COLO668 (cell line): ENCODE measurements around the gene NOX5.
"Not testable (repeated sequence)": the region's sequence is repeated elsewhere in the genome, so short reads cannot be mapped to it uniquely, and the experiment has no call there.

Experiments
- DNase-seq: peaks from one replicate; lab custom pipeline; 2025; ENCODE audit not compliant: unreplicated experiment; lab: John Stamatoyannopoulos, UW

The NOX5 gene

DNA sequence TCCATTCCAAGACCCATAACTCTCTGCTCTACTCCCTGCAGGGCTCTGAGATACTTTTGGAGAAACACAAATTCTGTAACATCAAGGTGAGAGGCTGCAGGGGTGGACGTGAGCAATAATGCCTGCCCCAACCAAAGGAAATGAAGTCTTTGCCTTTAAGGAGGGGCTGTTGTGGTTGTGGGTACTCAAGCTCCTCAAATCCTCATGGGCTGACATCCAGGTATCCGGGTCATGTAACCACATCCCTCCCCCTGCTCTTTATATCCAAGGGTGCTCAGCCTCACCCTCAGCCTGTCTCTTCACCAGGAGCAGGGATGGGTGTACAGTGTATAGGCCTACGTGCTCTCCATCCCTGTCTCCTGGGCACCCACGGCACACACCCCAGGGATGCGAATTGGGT is 32.3 kb downstream of the NOX5 start:
- DNase-seq, result no peak

DNA sequence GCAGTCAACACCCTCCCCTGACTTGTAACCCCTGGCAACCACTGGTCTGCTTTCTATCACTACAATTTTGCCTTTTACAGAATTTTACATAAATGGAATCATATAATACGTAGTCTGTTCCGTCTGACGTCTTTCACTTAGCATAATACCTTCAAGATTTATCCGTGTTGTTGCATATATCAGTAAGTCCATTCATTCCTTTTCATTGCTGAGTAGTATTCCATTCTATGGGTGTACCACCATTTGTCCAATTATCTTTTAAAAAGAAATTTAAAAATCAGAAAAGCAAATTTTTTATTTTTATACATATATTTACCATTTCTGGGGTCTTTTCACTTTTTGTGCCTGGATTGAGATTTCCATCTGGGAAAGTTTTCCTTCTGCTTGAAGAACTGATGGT is 35.5 kb downstream of the NOX5 start:
- no peak for DNase-seq

DNA sequence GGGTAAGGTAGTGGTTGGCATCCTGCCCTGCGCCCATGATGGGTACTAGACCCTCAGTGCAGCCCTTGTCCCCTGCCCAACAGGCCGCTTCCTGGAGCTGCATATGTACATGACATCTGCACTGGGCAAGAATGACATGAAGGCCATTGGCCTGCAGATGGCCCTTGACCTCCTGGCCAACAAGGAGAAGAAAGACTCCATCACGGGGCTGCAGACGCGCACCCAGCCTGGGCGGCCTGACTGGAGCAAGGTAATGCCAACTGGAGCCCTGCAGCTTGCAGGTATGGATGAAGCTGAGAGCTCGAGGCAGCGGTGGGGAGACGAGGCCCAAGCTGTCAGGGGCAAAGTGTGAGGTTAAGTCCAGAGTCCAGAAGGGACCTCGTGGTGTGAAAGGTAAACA is 40.8 kb downstream of the NOX5 start:
- DNase-seq, result no peak

DNA sequence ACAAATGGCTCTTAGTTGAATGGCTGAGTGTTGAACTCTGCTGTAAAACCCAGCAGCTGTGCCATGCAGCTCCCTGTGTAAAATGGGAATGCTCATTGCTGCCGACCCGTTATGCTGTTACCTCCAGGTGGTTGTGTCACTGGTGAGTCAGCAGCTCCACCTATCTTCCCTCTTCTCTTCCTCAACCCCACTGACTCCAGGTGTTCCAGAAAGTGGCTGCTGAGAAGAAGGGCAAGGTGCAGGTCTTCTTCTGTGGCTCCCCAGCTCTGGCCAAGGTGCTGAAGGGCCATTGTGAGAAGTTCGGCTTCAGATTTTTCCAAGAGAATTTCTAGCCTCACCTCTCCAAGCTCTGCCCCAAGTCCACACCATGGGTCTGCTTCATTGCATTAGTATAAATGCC is 41.9 kb downstream of the NOX5 start:
- DNase-seq, result no peak

DNA sequence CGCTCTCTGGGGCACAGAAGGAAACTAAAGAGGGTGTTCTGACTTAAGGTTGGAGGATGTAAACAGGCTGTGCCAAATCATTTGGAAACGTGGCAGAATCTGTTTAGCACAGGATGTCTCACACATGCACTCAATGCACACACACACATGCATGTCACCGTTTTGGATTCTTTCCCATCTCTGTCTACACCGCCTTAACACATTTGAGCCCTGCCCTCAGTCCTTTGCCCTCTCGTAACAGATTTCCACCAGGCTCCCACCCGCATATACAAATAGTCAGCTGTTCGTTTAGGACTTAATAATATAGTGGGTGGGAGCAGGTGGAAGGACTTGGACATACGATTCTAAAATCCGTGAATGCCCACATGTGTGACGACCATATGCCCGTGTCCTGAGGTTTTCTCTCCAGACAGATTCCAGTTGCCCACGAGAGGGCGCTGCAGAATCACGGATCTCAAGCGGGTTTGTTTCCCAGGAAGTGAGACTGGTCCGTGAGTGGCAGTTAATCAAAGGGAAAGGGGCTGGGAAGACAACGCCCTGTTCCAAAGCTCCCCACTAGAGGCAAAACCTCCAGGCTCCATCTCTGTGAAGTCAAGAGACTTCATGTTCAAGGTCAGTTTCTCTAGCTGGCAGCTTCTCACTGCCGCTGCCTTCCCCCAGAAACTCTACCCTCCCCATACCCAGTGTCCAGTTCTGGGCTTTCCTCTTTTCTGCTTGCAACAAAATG is 44.5 kb downstream of the NOX5 start:
- peak; percentile 91 for DNase-seq

DNA sequence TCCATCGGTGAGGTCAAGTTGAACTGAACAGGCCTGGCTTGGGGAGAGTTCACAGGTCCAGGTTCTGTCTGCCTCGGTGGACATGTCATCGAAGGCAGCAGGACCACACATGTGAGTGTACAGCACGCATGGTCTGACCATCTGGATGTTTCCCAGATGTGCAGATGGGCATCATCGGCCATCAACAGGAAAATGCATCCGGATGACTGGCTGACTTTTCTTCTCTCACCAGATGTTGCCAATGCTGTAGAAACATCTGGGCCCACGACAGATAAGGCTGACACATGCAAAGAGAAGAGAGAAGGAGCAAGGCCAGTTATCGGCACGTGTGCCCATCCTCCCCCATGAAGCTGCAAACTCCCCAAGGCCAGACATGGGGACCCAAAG is 45.1 kb downstream of the NOX5 start:
- no peak for DNase-seq

DNA sequence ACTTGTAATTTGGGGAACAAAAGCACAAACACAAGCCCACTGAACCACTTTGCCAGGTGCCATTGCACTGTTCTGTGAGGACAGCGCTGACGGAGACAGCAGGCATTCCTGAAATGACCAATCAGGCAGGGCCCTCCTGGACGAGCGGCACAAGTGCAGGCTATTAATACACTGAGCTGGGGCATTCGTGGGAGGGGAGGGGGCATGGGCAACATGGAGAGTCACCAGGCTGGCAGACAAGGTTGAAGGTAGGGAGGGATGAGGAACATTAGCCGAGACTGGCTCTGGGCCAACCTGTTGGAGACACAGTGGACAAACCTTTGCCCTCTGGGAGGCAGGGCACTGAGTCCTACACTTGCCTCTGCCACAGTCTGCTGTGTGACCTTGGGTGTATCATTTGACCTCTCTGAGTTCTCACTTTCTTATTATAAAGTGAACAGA is 45.6 kb downstream of the NOX5 start:
- peak; percentile 6 for DNase-seq

DNA sequence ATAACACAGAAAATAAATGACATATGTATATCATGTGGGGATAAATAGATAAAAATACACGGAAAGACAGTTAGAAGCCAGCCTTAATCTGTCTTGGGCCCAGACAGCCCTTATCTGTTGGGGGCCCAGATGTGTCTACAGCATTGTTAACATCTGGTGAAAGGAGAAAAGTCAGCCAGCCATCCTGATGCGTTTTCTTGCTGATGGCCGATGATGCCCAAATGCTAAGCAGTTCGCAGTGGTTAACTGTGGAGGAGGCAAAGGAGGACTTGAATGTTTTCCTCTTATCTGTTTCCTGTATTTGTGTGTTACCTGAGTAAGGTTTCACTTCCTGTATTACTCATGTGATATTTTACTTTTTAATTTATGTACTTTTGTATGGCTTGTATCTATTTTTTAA is 46.2 kb downstream of the NOX5 start:
- DNase-seq, result no peak

DNA sequence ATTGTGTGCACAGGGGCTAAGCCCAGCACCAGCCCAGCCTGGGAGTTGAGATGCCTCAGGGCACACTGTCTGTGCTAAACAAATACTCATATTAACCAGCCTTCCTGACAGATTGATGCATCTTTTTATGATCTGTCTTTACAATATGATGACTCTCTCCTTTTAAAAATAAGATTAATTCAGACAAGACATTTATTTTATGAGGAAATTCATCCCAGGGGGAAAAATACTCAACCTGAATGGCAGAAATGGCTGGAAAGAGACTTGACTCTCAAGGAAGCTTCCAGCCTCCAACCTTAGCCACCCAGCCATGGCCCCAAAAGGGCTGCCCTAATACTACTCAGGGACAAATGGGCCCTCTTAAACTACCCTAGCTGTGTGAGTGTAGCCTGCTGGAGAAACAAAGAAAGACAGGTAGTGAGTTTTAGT is 46.9 kb downstream of the NOX5 start:
- DNase-seq, result peak; percentile 38

DNA sequence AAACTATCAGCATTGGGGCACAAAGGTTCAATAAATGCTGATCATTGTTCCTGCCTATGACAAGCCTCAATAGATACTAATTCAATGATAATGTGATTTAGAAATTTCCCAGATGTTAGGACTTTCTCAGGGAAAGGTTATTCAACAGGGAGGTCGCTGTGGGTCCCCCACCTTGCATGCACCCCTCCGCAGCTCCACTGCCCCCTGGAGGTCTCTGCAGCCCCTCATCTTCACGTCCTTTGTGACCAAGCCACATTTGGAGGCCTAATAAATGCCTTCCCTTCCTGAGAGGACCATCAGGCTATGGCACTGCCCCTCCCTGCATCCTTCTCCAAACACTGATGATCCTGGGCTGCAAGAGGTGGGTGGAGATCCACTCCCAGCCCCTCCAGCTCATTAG is 50.2 kb downstream of the NOX5 start:
- DNase-seq, result no peak

DNA sequence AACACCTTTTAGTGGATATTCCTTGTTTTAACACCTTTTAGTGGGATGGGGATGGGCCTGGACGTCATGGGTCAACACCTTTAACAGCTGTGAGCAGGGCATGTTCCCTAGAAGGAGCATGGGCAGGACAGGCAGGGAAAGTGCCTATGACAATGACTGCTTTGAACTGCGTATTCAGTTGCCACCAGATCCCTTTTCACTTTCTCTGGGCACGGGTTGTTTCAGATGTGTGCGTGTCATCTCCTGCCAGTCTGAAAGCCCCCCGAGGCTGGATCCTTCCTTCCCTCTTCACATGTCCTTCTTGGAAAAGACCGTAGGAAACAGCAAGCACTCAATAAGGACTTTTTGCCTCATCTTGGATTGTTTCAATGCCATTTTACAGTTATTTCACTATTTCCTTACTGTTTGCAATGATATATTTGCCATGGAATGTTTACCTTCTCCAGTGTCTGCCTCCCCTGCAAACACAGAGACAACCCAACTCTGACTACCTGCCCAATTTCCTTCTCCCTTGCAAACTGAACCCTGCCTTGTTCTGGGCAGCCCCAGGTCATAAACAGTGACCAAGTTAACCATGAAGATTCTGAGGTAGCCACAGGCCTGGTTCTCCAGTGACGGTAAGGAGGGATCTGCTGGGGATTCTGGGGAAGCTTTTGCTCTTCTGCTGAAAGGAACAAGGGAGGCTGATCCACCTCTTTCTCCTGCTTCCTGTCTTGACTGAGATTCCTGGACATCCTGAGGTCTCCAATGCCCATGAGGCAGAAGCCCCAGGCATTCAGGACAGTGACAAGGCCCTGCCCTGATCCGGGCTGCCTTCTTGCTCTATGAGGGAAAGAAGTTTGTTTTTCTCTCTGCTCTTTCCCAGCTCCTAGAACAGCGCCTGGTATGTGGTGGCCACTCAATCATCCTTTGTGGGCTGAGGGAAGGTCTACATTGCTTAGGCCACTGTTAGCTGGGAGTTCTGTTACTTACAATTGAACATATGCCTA is 51.8 kb downstream of the NOX5 start:
- DNase-seq, result no peak

DNA sequence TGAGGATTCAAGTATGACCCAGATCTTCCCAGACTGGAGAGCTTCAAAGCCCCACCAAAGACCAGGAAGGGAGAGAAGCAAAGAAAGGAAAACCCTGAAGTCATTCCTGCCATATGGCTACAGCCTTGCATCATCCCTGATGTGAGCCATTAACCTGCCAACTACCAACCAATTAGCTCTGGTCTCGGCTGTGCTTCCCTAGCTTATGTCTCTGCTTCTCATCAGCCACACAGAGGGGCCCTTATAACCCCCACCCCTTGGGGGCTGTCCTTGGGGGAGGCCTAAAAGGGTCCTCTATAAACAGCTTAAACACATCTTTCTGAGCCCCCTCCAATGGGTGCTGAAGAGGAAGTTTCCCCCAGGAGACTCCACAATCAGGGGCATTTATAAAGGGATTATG is 52.8 kb downstream of the NOX5 start:
- DNase-seq, result no peak

DNA sequence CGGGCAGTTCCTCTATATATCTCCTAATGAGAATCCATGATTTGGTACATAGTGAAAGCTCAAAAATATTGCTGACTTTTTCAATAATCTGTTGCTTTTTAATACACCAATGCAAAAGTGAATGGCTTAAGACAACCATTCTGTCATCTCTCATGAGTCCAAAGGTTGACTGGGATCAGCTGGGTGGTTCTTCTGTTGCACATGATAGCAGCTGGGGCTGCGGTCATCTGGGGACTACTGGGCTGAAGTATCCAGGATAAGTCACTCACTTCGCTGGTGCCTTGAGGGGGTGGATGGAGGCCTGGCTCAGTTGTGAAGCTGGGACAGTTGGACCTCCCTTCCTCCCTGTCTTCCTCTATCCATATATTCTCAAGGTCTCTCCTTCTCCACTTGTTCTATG is 53.7 kb downstream of the NOX5 start:
- DNase-seq, result no peak

DNA sequence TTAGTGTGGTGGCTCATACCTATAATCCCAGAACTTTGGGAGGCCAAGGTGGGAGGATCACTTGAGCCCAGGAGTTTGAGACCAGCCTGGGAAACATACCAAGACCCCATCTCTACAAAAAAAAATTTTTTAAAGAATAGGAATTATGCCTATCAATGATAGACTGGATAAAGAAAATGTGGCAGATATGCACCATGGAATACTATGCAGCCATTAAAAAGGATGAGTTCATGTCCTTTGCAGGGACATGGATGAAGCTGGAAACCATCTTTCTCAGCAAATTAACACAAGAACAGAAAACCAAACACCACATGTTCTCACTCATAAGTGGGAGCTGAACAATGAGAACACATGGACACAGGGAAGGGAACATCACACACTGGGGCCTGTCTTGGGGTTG is 54.8 kb downstream of the NOX5 start:
- not testable (repeated sequence) for DNase-seq

DNA sequence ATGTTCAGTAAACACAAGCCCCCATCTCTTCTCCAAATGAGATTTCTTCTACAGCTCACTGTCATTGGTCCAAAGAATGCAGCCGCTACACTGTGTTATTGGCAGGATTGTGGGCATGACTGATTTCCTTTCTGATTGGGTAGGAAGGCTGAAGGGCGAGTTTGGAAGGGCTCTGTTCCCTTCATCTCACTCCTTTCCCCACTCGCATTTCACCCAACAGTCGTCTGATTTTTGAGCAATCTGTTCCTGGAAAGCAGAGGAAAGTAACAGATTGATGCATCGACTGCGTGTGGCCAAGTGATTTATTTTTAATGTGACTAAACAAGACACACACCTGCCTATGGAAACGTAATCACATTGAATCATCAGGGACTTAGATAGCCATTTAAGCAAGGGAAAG is 55.5 kb downstream of the NOX5 start:
- no peak for DNase-seq

DNA sequence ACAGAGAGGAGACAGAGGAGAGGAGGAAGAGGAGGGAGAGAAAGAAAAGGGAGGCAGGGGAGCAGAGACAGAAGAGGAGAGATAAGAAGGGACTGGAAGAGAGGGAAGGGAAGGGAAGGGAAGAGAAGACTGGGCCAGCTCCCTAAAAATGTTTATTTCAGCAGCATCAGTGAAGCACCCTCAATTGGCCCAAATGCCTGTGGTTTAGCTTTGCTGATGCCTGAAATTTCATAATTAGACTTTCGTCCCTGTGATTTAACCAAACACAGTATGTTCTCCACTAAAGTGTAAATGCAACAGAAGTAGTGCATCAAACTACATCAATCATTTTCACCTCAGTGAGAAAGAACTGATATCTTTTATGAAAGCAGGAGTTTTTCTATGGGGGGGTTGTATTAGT is 55.9 kb downstream of the NOX5 start:
- DNase-seq, result no peak

DNA sequence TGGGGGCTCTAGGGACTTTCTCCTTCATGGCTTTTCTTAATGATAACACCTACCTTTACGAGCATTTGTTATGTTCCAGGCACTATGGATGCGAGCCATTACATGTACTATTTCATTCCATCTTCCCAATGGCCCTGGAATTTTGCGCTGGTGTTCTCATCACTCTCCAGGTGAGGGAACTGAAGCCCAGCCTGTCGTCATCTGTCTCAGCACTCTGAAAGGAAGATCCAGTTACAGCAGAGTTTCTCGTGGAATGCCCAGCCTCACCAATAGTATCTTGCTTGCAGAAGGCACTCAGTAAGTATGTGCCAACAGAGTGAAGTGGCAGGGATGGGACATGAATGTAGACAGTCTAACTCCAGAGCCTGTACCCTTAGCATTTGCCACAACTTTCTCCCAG is 56.8 kb downstream of the NOX5 start:
- no peak for DNase-seq

DNA sequence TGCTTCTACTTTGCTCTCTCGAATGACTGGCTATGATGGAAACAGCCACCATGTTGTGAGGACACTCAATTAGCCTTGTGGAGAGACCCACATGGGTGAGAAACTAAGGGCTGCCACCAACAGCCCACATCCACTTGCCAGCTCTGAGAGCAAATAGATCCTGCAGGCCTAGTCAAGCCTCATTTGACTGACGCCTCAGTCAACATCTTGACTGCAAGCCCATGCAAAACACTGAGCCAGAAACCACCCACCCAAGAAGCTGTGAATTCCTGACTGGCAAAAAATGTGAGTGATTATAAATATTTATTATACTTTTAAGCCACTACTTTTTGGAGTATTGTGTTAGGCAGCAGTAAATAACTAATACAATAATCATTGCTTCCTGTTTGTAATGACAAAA is 58.4 kb downstream of the NOX5 start:
- no peak for DNase-seq

DNA sequence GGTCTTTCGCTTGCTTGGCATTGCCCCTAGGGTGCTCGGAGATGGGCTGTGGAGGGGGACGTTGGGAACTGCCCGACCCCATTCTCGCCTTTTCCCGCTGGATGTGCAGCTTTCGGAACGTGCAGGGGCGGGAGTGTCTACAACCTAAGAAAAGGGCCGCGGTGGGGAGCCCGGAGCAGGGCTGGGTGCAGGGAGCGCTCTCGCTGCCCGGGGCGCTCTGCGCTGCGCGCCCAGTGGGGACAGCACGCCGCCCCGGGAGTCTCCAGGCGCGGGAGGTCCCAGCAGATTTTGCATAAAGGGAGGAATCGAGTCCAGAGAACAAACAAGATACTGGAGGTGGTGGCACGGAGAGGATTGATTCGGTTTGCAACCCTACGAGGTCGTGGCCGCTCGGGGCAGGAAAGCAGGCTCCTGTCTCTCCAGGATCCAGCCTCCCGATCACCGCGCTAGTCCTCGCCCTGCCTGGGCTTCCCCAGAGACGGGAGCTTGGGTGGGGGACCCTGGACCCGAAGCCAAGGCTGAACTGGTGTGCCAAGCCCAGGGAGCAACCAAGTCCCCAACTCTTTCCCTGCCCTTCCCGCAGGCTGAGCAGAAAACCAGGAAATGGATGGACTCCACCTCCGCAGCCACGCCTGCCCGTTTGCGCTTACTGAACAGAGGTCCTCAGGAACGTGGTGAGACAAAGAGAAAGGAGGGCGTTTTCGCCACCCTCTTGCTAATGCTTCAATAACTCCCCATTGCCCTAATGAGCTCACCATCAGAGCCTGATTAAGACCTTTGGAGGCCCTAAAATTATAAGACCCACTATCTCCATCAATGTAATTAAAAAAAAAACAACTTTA is 59.7 kb downstream of the NOX5 start:
- DNase-seq, result peak; percentile 74

DNA sequence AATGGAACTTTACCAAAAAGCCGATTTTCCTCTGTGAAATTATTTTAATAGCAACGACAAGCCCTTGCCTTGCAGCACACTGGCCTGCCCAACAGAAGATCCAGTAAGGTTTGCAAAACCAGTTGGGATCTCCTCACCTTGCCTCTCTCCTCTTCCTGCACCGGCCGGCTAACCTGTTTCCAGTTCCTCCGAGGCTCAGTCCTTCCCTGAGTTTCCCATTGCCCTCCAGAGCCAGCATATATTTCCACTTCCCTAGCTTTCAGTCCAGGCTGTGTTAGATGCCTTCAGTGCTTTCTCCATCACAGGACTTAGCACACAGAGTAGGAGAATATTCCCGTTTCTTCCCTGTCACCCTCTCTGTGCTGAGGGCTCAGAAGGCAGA is 60.3 kb downstream of the NOX5 start:
- DNase-seq, result peak; percentile 20

DNA sequence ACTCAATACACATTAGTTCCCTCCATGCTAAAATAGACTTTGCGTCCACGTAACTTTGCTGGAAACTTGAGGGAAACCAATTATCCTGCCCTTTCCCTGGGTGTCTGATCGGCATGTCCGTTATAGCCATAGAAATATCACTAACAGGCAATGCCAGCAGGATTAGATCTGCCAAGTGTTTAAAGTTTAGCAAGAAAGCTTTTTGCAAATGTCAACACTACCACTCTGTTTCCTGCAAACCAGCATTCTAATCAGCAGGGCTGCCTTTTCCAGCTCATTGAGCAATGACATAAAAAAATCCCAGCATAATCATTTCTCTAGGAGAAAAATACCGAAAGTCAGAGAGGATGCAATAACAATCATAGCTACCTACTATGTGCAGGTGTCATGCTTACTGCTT is 60.9 kb downstream of the NOX5 start:
- no peak for DNase-seq
